Smooth muscle cell (in vitro differentiated cells): ENCODE measurements around the gene SCNN1G. TPM values are rescaled to one million over a fixed set of nuclear protein-coding genes. Genes with fewer than 3 reads are reported as not detected.

Source experiments
- DNase-seq: peaks from one replicate; lab custom pipeline; 2025; ENCODE audit not compliant: unreplicated experiment; lab: John Stamatoyannopoulos, UW
- H2AFZ ChIP-seq: fragments of 200-600 bp; sonication (generic); 2 replicates; pipeline ENCODE4 v1.6.0; 2016; ENCODE audit warnings: antibody characterized with exemption, low read depth, mild to moderate bottlenecking
- H3F3A ChIP-seq: fragments of 200-600 bp; sonication (generic); 2 replicates; pipeline ENCODE4 v1.6.0; 2017; ENCODE audit warnings: antibody characterized with exemption, low read depth
- H3K27ac ChIP-seq: fragments of 200-600 bp; sonication (generic); 2 replicates; pipeline ENCODE4 v1.5.1; 2016; ENCODE audit warnings: low read depth, mild to moderate bottlenecking
- H3K27me3 ChIP-seq: fragments of 200-600 bp; sonication (generic); 2 replicates; pipeline ENCODE4 v1.6.1; 2016; ENCODE audit warnings: low read depth, mild to moderate bottlenecking
- H3K36me3 ChIP-seq: fragments of 200-600 bp; sonication (generic); 2 replicates; pipeline ENCODE4 v1.5.1; 2016; ENCODE audit warnings: low read depth
- H3K4me1 ChIP-seq: fragments of 200-600 bp; sonication (generic); 2 replicates; pipeline ENCODE4 v1.5.1; 2016; ENCODE audit warnings: low read depth
- H3K4me2 ChIP-seq: fragments of 200-600 bp; sonication (generic); 2 replicates; pipeline ENCODE4 v1.6.0; 2016; ENCODE audit warnings: mild to moderate bottlenecking
- H3K4me3 ChIP-seq: fragments of 200-600 bp; sonication (generic); 2 replicates; pipeline ENCODE4 v1.5.1; 2016; ENCODE audit warnings: mild to moderate bottlenecking
- H3K79me2 ChIP-seq: fragments of 200-600 bp; sonication (generic); 2 replicates; pipeline ENCODE4 v1.6.0; 2016; ENCODE audit warnings: low read depth, mild to moderate bottlenecking
- H3K9ac ChIP-seq: fragments of 200-600 bp; sonication (generic); 2 replicates; pipeline ENCODE4 v1.6.0; 2016; ENCODE audit warnings: low read depth
- H3K9me3 ChIP-seq: fragments of 200-600 bp; sonication (generic); replicated peaks from 2 replicates; pipeline ENCODE4 v1.5.1; 2016; ENCODE audit warnings: low read depth
- H4K20me1 ChIP-seq: fragments of 200-600 bp; sonication (generic); 2 replicates; pipeline ENCODE4 v1.6.0; 2016; ENCODE audit warnings: low read depth
- CTCF ChIP-seq: fragments of 200-600 bp; sonication (generic); IDR thresholded peaks from 2 replicates; pipeline ENCODE4 v1.5.1; 2017; ENCODE audit warnings: borderline replicate concordance, mild to moderate bottlenecking, antibody characterized with exemption; ENCODE audit not compliant: insufficient read depth, poor library complexity, severe bottlenecking
- WGBS: methylation state at CpG from one replicate; pipeline ENCODE4 v1.1.7; 2016; ENCODE audit warnings: low lambda C conversion rate; 5-methylcytosine and 5-hydroxymethylcytosine counted together
- polyA plus RNA-seq: library from polyadenylated mRNA; unstranded; fragments of >200 nt; fragmentation: Nextera tagmentation; extraction: Ambion mirVana; gene quantifications from 2 replicates; pipeline ENCODE4 v1.2.1, GENCODE V29; 2016
- total RNA-seq: library from RNA; depleted of rRNA; stranded (reverse); fragments of >200 nt; gene quantifications from 2 replicates; pipeline ENCODE4 v1.2.3, GENCODE V29; 2014

The SCNN1G gene
- total and polyA plus RNA-seq, 2 experiments from 2014 or later = not detected

GRCh38 chr16:23186171-23186570 lies 3.6 kb downstream of the SCNN1G start:
- no peaks in the 10 kb centered on the region for H3K36me3 ChIP-seq
- no peak overlapping the region for H3K9ac ChIP-seq
- no peaks in the 10 kb centered on the region for H3F3A ChIP-seq
- H3K4me2 ChIP-seq = no peak overlapping the region
- H3K27me3 ChIP-seq = peaks cover 72% of the 10 kb centered on the region
- H3K79me2 ChIP-seq = no peaks in the 10 kb centered on the region
- no peak overlapping the region for H3K27ac ChIP-seq
- TF ChIP-seq CTCF = no peak
- no peaks in the 10 kb centered on the region for H4K20me1 ChIP-seq
- no peaks in the 10 kb centered on the region for H3K9me3 ChIP-seq
- DNase-seq = no peak
- H2AFZ ChIP-seq = no peak overlapping the region
- H3K4me1 ChIP-seq = peaks cover 4% of the 10 kb centered on the region
- whole genome bisulfite sequencing = 92% methylated on average over 24 of the region's 24 CpGs
- H3K4me3 ChIP-seq = no peak overlapping the region

- H3K4me1 ChIP-seq = peaks cover 4% of the 10 kb centered on the region
- no peak overlapping the region for H3K9ac ChIP-seq
- no peaks in the 10 kb centered on the region for H3K79me2 ChIP-seq
- peaks cover 66% of the 10 kb centered on the region for H3K27me3 ChIP-seq
- no peaks in the 10 kb centered on the region for H3K9me3 ChIP-seq
- WGBS = 39% methylated on average over 3 of the region's 3 CpGs
- H2AFZ ChIP-seq = no peak overlapping the region
- no peak overlapping the region for H3K4me2 ChIP-seq
- no peak overlapping the region for H3K4me3 ChIP-seq
- DNase-seq = no peak
- no peak overlapping the region for H3K27ac ChIP-seq
- H4K20me1 ChIP-seq = no peaks in the 10 kb centered on the region
- H3F3A ChIP-seq = no peaks in the 10 kb centered on the region
- H3K36me3 ChIP-seq = no peaks in the 10 kb centered on the region
- TF ChIP-seq CTCF = no peak
Observed at GRCh38 chr16:23187341-23187740, 4.8 kb downstream of the SCNN1G start.

GRCh38 chr16:23188911-23189310 lies 6.4 kb downstream of the SCNN1G start:
- Histone ChIP-seq H3K4me2 (no peak overlapping the region), H3K4me3 (no peak overlapping the region), H3K36me3 (no peaks in the 10 kb centered on the region), H3K4me1 (no peaks in the 10 kb centered on the region), H3K9ac (no peak overlapping the region), H3K27ac (no peak overlapping the region), H3K27me3 (peaks cover 50% of the 10 kb centered on the region), H3K79me2 (no peaks in the 10 kb centered on the region), H3K9me3 (no peaks in the 10 kb centered on the region), H4K20me1 (no peaks in the 10 kb centered on the region), H3F3A (no peaks in the 10 kb centered on the region), H2AFZ (no peak overlapping the region)
- no peak for TF ChIP-seq CTCF
- DNase-seq = no peak
- 88% methylated on average over 2 of the region's 2 CpGs for WGBS

- Histone ChIP-seq H3K79me2 (no peaks in the 10 kb centered on the region), H3K36me3 (no peaks in the 10 kb centered on the region), H3K27me3 (peaks cover 5% of the 10 kb centered on the region), H3K4me3 (no peak overlapping the region), H2AFZ (no peak overlapping the region), H3K27ac (no peak overlapping the region), H3K4me1 (no peaks in the 10 kb centered on the region), H3K4me2 (no peak overlapping the region), H3F3A (no peaks in the 10 kb centered on the region), H4K20me1 (no peaks in the 10 kb centered on the region), H3K9me3 (no peaks in the 10 kb centered on the region), H3K9ac (no peak overlapping the region)
- no peak for TF ChIP-seq CTCF
- no peak for DNase-seq
- 87% methylated on average over 9 of the region's 9 CpGs for WGBS
Observed at GRCh38 chr16:23194497-23195221, 12.1 kb downstream of the SCNN1G start.
